ENCODE results near the gene LDLR.

DNA sequence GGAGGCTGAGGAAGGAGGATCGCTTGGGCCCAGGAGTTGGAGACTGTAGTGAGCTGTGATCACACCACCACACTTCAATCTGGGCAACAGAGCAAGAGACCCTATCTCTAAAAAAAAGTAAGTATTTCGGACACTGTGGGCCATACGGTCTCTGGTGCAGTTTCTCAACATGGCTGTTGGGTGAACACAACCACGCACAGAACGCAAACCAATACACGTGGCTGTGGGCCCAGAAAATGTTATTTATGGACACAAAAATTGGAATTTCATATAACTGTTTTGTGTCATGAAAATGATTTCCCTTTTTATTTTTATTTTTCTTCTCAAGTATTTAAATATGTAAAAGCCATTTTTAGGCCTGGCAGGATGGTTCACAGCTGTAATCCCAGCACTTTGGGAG, 19.5 kb downstream of the LDLR start:
- TF ChIP-seq POLR2A (IDR thresholded peaks at IDR 0.05; ENCODE audit: low read depth, low read length) (no peak), SPI1 (IDR thresholded peaks at IDR 0.05; ENCODE audit: low read depth, low read length) (no peak), POLR2AphosphoS5 (IDR thresholded peaks at IDR 0.05; ENCODE audit: low read depth, low read length) (no peak)

Measured in GM12891 (cell line).